ENCODE measurements around the gene ST6GALNAC5. TPM values are rescaled to one million over a fixed set of nuclear protein-coding genes. Genes with fewer than 3 reads are reported as not detected.

ST6GALNAC5 gene
- total RNA-seq, 2 donors from 2014 or later, result 9.1 to 9.4 TPM

GRCh38 chr1:77100875-77101274, 233.6 kb downstream of the ST6GALNAC5 start:
- H3K9me3 ChIP-seq (ENCODE audit: control insufficient read depth, low read length), result no peaks in the 10 kb centered on the region
- no peak for DNase-seq
- no peaks in the 10 kb centered on the region for H3K27me3 ChIP-seq (ENCODE audit: control insufficient read depth, insufficient read depth, low read length, poor library complexity, severe bottlenecking)
- H3K4me3 ChIP-seq (ENCODE audit: low read length), result no peak overlapping the region
- Mint-ChIP-seq H3K4me3 (no peak overlapping the region), H3K4me1 (no peaks in the 10 kb centered on the region), H3K36me3 (ENCODE audit: low read depth) (peaks cover 4% of the 10 kb centered on the region), H3K27ac (no peak overlapping the region), H3K9me3 (peaks cover 4% of the 10 kb centered on the region), H3K27me3 (ENCODE audit: insufficient read depth) (no peaks in the 10 kb centered on the region)
- WGBS, 2 experiments (ENCODE audit: insufficient coverage in 1 of 2, insufficient read length in 1 of 2), result 91% methylated on average over 1 of the region's 1 CpG; no CpG with 5 or more reads in 1 of the 2 experiments
- H3K36me3 ChIP-seq (ENCODE audit: control insufficient read depth, insufficient read depth, low read length), result no peaks in the 10 kb centered on the region
- H3K9ac ChIP-seq (ENCODE audit: extremely low read depth, low read length, poor library complexity, severe bottlenecking), result no peak overlapping the region
- no peaks in the 10 kb centered on the region for H3K4me1 ChIP-seq (ENCODE audit: control insufficient read depth, insufficient read depth, low read length)
- no peak for TF ChIP-seq CTCF (conservative IDR thresholded peaks at IDR 0.05)
- H3K27ac ChIP-seq (ENCODE audit: low read depth, low read length), result no peak overlapping the region

- WGBS, 2 experiments (ENCODE audit: insufficient coverage in 1 of 2, insufficient read length in 1 of 2), result 83 to 91% methylated on average over 3 to 4 of the region's 4 CpGs
- Mint-ChIP-seq H3K36me3 (ENCODE audit: low read depth) (peaks cover 2% of the 10 kb centered on the region), H3K4me1 (no peaks in the 10 kb centered on the region), H3K4me3 (no peak overlapping the region), H3K27ac (no peak overlapping the region), H3K27me3 (ENCODE audit: insufficient read depth) (no peaks in the 10 kb centered on the region), H3K9me3 (no peaks in the 10 kb centered on the region)
- H3K4me1 ChIP-seq (ENCODE audit: control insufficient read depth, insufficient read depth, low read length), result no peaks in the 10 kb centered on the region
- no peak for TF ChIP-seq CTCF (conservative IDR thresholded peaks at IDR 0.05)
- H3K9me3 ChIP-seq (ENCODE audit: control insufficient read depth, low read length), result no peaks in the 10 kb centered on the region
- H3K9ac ChIP-seq (ENCODE audit: extremely low read depth, low read length, poor library complexity, severe bottlenecking), result no peak overlapping the region
- H3K27ac ChIP-seq (ENCODE audit: low read depth, low read length), result no peak overlapping the region
- H3K27me3 ChIP-seq (ENCODE audit: control insufficient read depth, insufficient read depth, low read length, poor library complexity, severe bottlenecking), result no peaks in the 10 kb centered on the region
- H3K36me3 ChIP-seq (ENCODE audit: control insufficient read depth, insufficient read depth, low read length), result no peaks in the 10 kb centered on the region
- no peak overlapping the region for H3K4me3 ChIP-seq (ENCODE audit: low read length)
- DNase-seq, result no peak
Observed at GRCh38 chr1:77103486-77103885, 236.2 kb downstream of the ST6GALNAC5 start.

GRCh38 chr1:77104672-77105071, 237.4 kb downstream of the ST6GALNAC5 start:
- peaks cover 5% of the 10 kb centered on the region for H3K36me3 Mint-ChIP-seq (ENCODE audit: low read depth)
- Histone ChIP-seq H3K4me3 (ENCODE audit: low read length) (no peak overlapping the region), H3K4me1 (ENCODE audit: control insufficient read depth, insufficient read depth, low read length) (no peaks in the 10 kb centered on the region), H3K27ac (ENCODE audit: low read depth, low read length) (no peak overlapping the region), H3K36me3 (ENCODE audit: control insufficient read depth, insufficient read depth, low read length) (no peaks in the 10 kb centered on the region), H3K9ac (ENCODE audit: extremely low read depth, low read length, poor library complexity, severe bottlenecking) (no peak overlapping the region), H3K27me3 (ENCODE audit: control insufficient read depth, insufficient read depth, low read length, poor library complexity, severe bottlenecking) (no peaks in the 10 kb centered on the region), H3K9me3 (ENCODE audit: control insufficient read depth, low read length) (no peaks in the 10 kb centered on the region)
- H3K4me1 Mint-ChIP-seq, result no peaks in the 10 kb centered on the region
- no peak for DNase-seq
- peaks cover 2% of the 10 kb centered on the region for H3K9me3 Mint-ChIP-seq
- H3K27me3 Mint-ChIP-seq (ENCODE audit: insufficient read depth), result no peaks in the 10 kb centered on the region
- WGBS, 2 experiments (ENCODE audit: insufficient coverage in 1 of 2, insufficient read length in 1 of 2), result 90 to 92% methylated on average over 4 to 10 of the region's 10 CpGs
- no peak for TF ChIP-seq CTCF (conservative IDR thresholded peaks at IDR 0.05)
- H3K4me3 Mint-ChIP-seq, result no peak overlapping the region
- no peak overlapping the region for H3K27ac Mint-ChIP-seq

Small RNAs within 50 kb of the gene (microRNA-seq; reads per million reads assigned to microRNA genes)
- gene MIR7156 (ENCODE audit: borderline microRNAs expressed), result not detected
